Measurements from ENCODE around the gene ANKS1B. TPM values are rescaled to one million over a fixed set of nuclear protein-coding genes. Genes with fewer than 3 reads are reported as not detected.

ANKS1B gene
- total RNA-seq, 1 experiment from 2014 or later = 18.8 TPM

- BruUV-seq (replicated peaks) = no TSS peak
- POLR2A ChIA-PET = interaction anchor here (0.6 to 2.3 kb wide), 9 partner anchors 9 to 289 kb away, joined by 3 to 11 read pairs (median 3); partner anchors contain the start of gene ACTR6
- DNase-seq (ENCODE audit: unreplicated experiment) = peak; percentile 91
Measured at GRCh38 chr12:99911081-99911480, 73.7 kb downstream of the ANKS1B start.

GRCh38 chr12:99910342-99910741 is 74.4 kb downstream of the ANKS1B start:
- ChIA-PET POLR2A (interaction anchor here (0.6 to 2.3 kb wide), 8 partner anchors 8 to 290 kb away, joined by 3 to 11 read pairs (median 5); partner anchors contain the start of gene ACTR6), CTCF (interaction anchor here (1.0 to 1.2 kb wide), 2 partner anchors 16 to 73 kb away, joined by 3 read pairs; no protein-coding TSS in a partner anchor)
- no peak for DNase-seq (ENCODE audit: unreplicated experiment)
- Mint-ChIP-seq H3K36me3 (ENCODE audit: insufficient read depth, unreplicated experiment) (peaks cover 6% of the 10 kb centered on the region), H3K9me3 (ENCODE audit: unreplicated experiment) (no peaks in the 10 kb centered on the region), H3K4me3 (ENCODE audit: unreplicated experiment) (no peak overlapping the region), H3K27me3 (ENCODE audit: insufficient read depth, unreplicated experiment) (no peaks in the 10 kb centered on the region), H3K4me1 (ENCODE audit: insufficient read depth, unreplicated experiment) (peaks cover 52% of the 10 kb centered on the region), H3K27ac (ENCODE audit: low read depth, unreplicated experiment) (peak overlapping the region; percentile 83)
- no peak for TF ChIP-seq CTCF (IDR thresholded peaks at IDR 0.05; ENCODE audit: unreplicated experiment)
- intact Hi-C loops (cut with micrococcal nuclease) = loop anchor here (2.0 to 5.0 kb wide), 2 partner anchors 72 to 100 kb away; partner anchors contain the start of gene ANKS1B
- BruUV-seq (replicated peaks) = no TSS peak

More at GRCh38 chr12:99911081-99911480, 73.7 kb downstream of the ANKS1B start:
- intact Hi-C loops (cut with micrococcal nuclease) = loop anchor here (2.0 to 5.0 kb wide), 2 partner anchors 71 to 100 kb away; partner anchors contain the start of gene ANKS1B
- H3K27ac Mint-ChIP-seq (ENCODE audit: low read depth, unreplicated experiment) = peak overlapping the region; percentile 83
- H3K9me3 Mint-ChIP-seq (ENCODE audit: unreplicated experiment) = no peaks in the 10 kb centered on the region
- no peaks in the 10 kb centered on the region for H3K36me3 Mint-ChIP-seq (ENCODE audit: insufficient read depth, unreplicated experiment)
- CTCF ChIA-PET = interaction anchor here (1.0 to 1.2 kb wide), 2 partner anchors 16 to 72 kb away, joined by 3 read pairs; no protein-coding TSS in a partner anchor
- H3K4me1 Mint-ChIP-seq (ENCODE audit: insufficient read depth, unreplicated experiment) = peaks cover 59% of the 10 kb centered on the region
- H3K27me3 Mint-ChIP-seq (ENCODE audit: insufficient read depth, unreplicated experiment) = no peaks in the 10 kb centered on the region
- TF ChIP-seq CTCF (IDR thresholded peaks at IDR 0.05; ENCODE audit: unreplicated experiment) = no peak
- peak overlapping the region; percentile 47 for H3K4me3 Mint-ChIP-seq (ENCODE audit: unreplicated experiment)

- DNase-seq (ENCODE audit: unreplicated experiment) = no peak
- POLR2A ChIA-PET = no interaction called here
- no peak for TF ChIP-seq CTCF (IDR thresholded peaks at IDR 0.05; ENCODE audit: unreplicated experiment)
- Mint-ChIP-seq H3K27me3 (ENCODE audit: insufficient read depth, unreplicated experiment) (no peaks in the 10 kb centered on the region), H3K27ac (ENCODE audit: low read depth, unreplicated experiment) (peak overlapping the region; percentile 70), H3K9me3 (ENCODE audit: unreplicated experiment) (no peaks in the 10 kb centered on the region), H3K4me3 (ENCODE audit: unreplicated experiment) (no peak overlapping the region), H3K4me1 (ENCODE audit: insufficient read depth, unreplicated experiment) (peaks cover 30% of the 10 kb centered on the region), H3K36me3 (ENCODE audit: insufficient read depth, unreplicated experiment) (peaks cover 7% of the 10 kb centered on the region)
- no TSS peak for BruUV-seq (replicated peaks)
- intact Hi-C loops (cut with micrococcal nuclease) = no loop called here
- CTCF ChIA-PET = no interaction called here
Measured at GRCh38 chr12:99906786-99907579, 77.8 kb downstream of the ANKS1B start.

GRCh38 chr12:99901181-99901580 is 83.6 kb downstream of the ANKS1B start:
- peaks cover 7% of the 10 kb centered on the region for H3K36me3 Mint-ChIP-seq (ENCODE audit: insufficient read depth, unreplicated experiment)
- no peak overlapping the region for H3K27ac Mint-ChIP-seq (ENCODE audit: low read depth, unreplicated experiment)
- no peak for DNase-seq (ENCODE audit: unreplicated experiment)
- H3K4me1 Mint-ChIP-seq (ENCODE audit: insufficient read depth, unreplicated experiment) = no peaks in the 10 kb centered on the region
- no TSS peak for BruUV-seq (replicated peaks)
- ChIA-PET CTCF (interaction anchor here (0.7 kb wide), 1 partner anchor 300 kb away, joined by 3 read pairs; the partner anchor contains the start of gene ACTR6), POLR2A (no interaction called here)
- intact Hi-C loops (cut with micrococcal nuclease) = no loop called here
- TF ChIP-seq CTCF (IDR thresholded peaks at IDR 0.05; ENCODE audit: unreplicated experiment) = no peak
- H3K27me3 Mint-ChIP-seq (ENCODE audit: insufficient read depth, unreplicated experiment) = no peaks in the 10 kb centered on the region
- H3K9me3 Mint-ChIP-seq (ENCODE audit: unreplicated experiment) = peaks cover 3% of the 10 kb centered on the region
- no peak overlapping the region for H3K4me3 Mint-ChIP-seq (ENCODE audit: unreplicated experiment)

Measured in MCF 10A (cell line).